Measurements from ENCODE around the gene F2RL3. TPM values are rescaled to one million over a fixed set of nuclear protein-coding genes. Genes with fewer than 3 reads are reported as not detected.

Gene F2RL3
- total and polyA plus RNA-seq, 9 of the 15 experiments (the other 6 are each of a cell fraction or from before 2014, with no cell fraction given): 1.4 to 27.6 (median 11.9) TPM

DNA sequence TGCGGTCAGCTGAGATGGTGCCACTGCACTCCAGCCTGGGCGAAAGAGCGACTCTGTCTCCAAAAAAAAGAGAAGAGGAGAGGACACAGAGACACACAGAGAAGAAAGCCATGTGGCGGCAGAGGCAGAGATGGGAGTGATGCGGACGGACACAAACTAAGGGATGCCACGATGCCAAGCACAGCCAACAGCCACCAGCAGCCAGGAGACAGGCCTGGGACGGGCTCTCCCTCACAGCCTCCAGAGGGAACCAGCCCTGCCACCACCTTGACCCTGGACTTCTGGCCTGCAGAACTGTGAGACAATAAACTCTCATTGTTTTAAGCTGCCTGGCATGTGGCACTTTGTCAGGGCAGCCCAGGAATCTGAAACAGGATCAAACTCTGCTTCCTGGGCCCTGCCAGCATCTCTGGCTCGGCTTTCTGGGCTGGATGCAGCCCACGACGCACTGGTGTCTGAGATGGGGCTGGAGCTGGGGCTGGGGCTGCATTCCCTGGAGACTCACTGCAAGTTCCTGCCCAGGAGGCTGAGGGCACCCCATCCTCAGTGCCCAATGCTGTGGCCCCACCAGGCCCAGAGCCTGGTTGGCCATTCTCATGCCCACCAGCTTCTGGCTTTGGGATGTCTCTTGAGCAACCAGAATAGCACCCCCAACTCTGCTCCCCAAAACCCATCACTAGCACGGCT is 3.0 kb downstream of the F2RL3 start (continued):
- TF ChIP-seq ZBTB40 (IDR thresholded peaks at IDR 0.05) (no peak), ZBTB40 (CRISPR knock-in tag; IDR thresholded peaks at IDR 0.05) (no peak), KLF10 (CRISPR knock-in tag; IDR thresholded peaks at IDR 0.05) (no peak), ZFPM2 (CRISPR knock-in tag; IDR thresholded peaks at IDR 0.05) (no peak), STAG1 (CRISPR knock-in tag; IDR thresholded peaks at IDR 0.05; ENCODE audit: borderline replicate concordance) (no peak), FOXJ3 (CRISPR knock-in tag; IDR thresholded peaks at IDR 0.05) (no peak), ZNF121 (CRISPR knock-in tag; conservative IDR thresholded peaks at IDR 0.05) (no peak), ZNF561 (CRISPR knock-in tag; conservative IDR thresholded peaks at IDR 0.05) (no peak), RBM34 (IDR thresholded peaks at IDR 0.05; ENCODE audit: borderline replicate concordance, insufficient read depth, low read length) (no peak), KAT7 (CRISPR knock-in tag; IDR thresholded peaks at IDR 0.05; ENCODE audit: borderline replicate concordance) (no peak), JUNB (CRISPR knock-in tag; conservative IDR thresholded peaks at IDR 0.05) (no peak), SNRNP70 (optimal IDR thresholded peaks at IDR 0.05; ENCODE audit: low read depth, low read length) (no peak), KDM5B (IDR thresholded peaks at IDR 0.05; ENCODE audit: insufficient replicate concordance, low read depth, low read length) (peak; percentile 38)
- TF ChIP-seq, protein P1, sequence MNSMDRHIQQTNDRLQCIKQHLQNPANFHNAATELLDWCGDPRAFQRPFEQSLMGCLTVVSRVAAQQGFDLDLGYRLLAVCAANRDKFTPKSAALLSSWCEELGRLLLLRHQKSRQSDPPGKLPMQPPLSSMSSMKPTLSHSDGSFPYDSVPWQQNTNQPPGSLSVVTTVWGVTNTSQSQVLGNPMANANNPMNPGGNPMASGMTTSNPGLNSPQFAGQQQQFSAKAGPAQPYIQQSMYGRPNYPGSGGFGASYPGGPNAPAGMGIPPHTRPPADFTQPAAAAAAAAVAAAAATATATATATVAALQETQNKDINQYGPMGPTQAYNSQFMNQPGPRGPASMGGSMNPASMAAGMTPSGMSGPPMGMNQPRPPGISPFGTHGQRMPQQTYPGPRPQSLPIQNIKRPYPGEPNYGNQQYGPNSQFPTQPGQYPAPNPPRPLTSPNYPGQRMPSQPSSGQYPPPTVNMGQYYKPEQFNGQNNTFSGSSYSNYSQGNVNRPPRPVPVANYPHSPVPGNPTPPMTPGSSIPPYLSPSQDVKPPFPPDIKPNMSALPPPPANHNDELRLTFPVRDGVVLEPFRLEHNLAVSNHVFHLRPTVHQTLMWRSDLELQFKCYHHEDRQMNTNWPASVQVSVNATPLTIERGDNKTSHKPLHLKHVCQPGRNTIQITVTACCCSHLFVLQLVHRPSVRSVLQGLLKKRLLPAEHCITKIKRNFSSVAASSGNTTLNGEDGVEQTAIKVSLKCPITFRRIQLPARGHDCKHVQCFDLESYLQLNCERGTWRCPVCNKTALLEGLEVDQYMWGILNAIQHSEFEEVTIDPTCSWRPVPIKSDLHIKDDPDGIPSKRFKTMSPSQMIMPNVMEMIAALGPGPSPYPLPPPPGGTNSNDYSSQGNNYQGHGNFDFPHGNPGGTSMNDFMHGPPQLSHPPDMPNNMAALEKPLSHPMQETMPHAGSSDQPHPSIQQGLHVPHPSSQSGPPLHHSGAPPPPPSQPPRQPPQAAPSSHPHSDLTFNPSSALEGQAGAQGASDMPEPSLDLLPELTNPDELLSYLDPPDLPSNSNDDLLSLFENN (IDR thresholded peaks at IDR 0.05; ENCODE audit: low read depth in 2 of 2, low read length in 2 of 2): no peak
- TF ChIP-seq, protein P2, sequence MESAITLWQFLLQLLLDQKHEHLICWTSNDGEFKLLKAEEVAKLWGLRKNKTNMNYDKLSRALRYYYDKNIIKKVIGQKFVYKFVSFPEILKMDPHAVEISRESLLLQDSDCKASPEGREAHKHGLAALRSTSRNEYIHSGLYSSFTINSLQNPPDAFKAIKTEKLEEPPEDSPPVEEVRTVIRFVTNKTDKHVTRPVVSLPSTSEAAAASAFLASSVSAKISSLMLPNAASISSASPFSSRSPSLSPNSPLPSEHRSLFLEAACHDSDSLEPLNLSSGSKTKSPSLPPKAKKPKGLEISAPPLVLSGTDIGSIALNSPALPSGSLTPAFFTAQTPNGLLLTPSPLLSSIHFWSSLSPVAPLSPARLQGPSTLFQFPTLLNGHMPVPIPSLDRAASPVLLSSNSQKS (CRISPR knock-in tag; IDR thresholded peaks at IDR 0.05): no peak
